Skin epidermis (tissue), 12 donors: ENCODE measurements around the gene PKNOX2.
A peak's percentile ranks its signal among the peaks of the same experiment; 100 is the strongest.

ENCODE experiments used
- H3K27ac ChIP-seq, 21 experiments: fragments of 200-600 bp; sonication (generic) in 11 of 21; one replicate each; pipeline ENCODE4 v1.5.0; 2020; ENCODE audit warnings: mild to moderate bottlenecking in 3 of 21, inconsistent platforms in 2 of 21, moderate library complexity in 2 of 21
- H3K4me3 ChIP-seq, 7 experiments: fragments of 200-600 bp; sonication (generic) in 2 of 7; one replicate each; pipeline ENCODE4 v1.5.0; 2020; ENCODE audit warnings: inconsistent platforms in 2 of 7, mild to moderate bottlenecking in 2 of 7, moderate library complexity in 1 of 7

Gene PKNOX2

DNA sequence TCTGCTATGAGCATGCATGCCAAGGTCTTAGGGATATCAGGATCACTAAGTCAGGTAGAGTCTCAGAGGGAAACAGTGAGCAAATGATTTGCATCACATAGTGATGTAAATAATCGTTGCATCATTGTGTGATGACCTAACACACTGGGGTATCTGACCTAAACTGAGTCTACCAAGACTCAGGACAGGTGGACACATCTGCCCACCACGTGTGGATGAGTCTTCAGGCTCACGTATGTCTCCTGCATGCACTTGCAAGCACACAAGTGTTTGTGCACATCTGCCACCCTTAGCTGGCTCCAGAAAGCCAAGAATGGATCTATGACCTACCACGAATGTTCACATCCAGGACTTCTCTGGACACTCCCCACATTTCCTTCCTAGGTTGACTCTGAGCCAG, 220.3 kb downstream of the PKNOX2 start:
- Histone ChIP-seq H3K27ac (no peak overlapping the region), H3K4me3 (no peak overlapping the region)

DNA sequence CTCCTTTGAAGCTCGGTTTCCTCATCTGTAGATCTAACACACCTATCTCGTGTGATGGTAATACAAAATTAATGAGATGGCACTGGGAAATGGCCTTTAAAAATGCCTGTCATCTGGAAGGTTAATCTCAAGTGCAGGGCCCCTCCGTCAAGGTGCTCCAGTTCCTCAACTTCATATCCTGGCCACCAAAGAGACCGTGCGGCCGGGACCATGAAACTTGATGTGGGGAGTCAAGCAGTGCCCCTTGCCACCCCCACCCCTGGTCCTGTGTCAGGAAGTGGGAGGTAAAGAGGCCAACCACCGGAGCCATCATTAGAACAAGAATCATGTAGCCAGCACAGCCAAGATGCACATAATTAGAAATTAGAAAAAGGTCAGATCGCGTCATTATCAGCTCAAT, 223.3 kb downstream of the PKNOX2 start:
- no peak overlapping the region for H3K27ac ChIP-seq
- no peak overlapping the region for H3K4me3 ChIP-seq

DNA sequence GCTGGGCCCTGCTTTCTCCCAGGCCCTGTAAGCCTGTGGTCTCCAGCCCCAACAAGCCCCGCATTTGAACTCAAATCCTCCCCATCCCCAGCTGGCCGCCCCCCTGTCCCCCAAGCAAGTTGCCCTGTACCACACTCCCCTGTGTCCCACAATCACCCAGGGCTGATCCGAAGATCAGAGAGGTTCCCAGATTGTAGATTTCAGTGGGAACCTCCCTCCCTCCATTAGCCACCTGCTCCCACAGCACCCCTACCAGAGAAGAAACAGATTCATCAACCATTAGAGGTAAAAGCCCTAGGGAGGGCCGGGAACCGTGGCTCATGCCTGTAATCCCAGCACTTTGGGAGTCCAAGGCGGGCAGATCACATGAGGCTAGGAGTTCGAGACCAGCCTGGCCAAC, 224.1 kb downstream of the PKNOX2 start:
- Histone ChIP-seq H3K27ac (no peak overlapping the region), H3K4me3 (no peak overlapping the region)

DNA sequence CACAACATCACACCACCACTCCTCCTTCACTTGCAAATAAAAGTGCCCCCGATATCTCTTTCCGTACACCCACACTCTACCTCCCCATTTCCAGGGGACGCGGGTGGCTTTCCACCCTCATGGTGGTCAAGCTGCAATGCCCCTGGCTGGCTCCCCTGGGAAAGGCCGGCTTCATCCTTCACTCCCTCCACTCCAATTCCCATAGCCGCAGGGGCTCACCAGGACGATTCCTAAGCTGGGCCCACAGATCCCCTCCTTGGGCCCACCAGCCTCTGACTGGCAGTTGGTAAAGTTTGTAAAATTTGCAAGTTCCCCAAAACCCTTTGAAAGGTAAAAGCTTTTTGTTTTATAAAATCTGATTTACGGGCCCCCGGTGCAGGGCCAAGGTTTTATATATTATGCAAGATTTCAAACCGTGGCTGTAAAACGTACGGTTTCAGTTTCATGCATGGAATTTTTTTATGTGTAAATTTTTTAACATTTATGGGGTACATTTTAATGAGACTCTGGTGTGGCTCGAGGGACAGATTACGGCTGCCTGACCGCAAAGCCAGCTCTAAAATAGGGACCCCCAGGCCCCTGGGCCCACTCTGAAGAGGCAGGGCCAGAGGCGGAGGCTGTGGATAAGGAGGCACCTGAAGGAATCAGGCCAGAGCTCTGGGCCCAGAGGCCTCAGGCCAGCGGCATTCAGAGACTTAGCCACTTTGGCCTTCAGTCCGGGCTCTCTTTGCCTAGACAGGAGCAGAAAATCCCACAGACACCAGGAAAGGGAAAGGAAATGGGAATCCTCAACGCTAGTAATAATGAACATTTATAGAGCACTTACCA, 225.0 kb downstream of the PKNOX2 start:
- no peak overlapping the region for H3K27ac ChIP-seq
- H3K4me3 ChIP-seq: no peak overlapping the region

DNA sequence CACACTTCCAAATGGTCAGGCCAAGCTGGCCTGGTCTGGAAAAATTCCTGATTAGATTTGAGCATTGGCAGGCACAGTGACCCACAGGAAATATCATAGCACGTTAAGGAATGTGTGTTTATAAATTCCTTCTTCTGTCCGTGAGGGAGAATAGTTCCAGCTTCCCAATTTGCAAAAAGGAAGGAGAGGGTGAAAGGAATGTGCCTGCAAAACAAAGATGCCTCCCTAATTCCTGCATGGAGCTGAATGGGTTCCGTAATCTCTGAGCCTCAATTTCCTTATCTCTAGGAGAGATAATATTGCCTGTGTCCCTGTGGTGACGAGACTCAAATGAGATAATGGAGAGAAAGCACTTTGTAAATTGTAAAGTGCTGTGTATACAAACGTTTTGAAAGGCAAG, 226.4 kb downstream of the PKNOX2 start:
- no peak overlapping the region for H3K27ac ChIP-seq
- no peak overlapping the region for H3K4me3 ChIP-seq

DNA sequence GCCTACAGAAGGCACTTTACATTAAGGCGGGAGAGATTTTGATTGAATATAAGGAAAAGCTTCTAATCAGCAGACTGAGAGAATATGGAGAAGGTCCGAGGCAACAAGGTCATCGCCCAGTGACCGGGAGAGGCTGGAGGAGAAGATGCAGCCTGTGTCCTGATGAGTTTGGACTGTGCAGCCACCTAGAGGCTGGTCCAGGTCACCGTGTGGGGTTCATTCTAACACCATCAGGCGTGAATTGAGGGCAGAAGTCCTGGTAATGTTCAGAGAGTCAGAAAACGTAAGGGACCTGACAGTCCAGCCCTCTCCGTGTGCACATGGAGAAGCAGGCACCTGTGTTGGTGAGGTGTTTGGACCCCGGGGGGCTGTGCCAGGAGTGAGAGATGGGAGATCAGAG, 228.8 kb downstream of the PKNOX2 start:
- H3K4me3 ChIP-seq: no peak overlapping the region
- H3K27ac ChIP-seq: no peak overlapping the region

DNA sequence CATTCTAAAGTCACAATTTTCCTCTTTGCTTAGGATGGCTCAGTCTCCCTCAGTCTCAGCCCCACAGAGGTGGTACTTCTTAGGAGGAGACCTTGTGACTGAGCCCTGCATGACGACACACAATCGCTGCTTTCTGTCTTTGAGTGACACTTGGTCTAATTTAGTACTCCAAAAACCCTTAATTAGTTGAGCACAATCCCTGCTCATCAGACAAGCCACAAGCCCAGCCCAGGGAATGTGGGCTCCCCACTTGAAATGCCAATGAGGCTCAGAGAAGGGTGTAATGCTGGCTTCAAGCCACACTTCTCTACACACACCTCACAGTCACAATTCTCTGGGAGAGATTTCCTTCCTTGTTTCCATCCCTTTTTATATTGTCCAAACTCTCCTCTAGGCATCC, 229.7 kb downstream of the PKNOX2 start:
- Histone ChIP-seq H3K4me3 (no peak overlapping the region), H3K27ac (no peak overlapping the region)

DNA sequence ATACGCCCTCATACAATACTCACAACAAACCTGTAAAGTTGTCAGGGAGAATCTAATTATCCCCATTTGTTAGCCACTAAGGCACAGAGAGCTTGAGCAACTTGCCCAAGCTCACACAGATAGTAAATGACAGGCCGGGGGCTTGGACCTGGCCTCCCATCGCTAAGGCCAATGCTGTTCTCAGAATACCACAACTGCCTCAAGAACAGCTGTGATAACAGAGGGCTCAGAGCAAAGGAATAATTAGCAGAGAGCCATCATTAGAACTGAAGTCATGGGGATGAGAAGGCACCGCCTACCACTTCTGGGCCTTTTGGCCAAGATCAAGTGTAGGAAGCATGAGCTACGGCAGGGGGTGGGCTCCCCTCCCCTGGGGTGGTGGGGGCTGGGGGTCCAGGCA, 232.9 kb downstream of the PKNOX2 start:
- no peak overlapping the region for H3K27ac ChIP-seq
- H3K4me3 ChIP-seq: no peak overlapping the region

DNA sequence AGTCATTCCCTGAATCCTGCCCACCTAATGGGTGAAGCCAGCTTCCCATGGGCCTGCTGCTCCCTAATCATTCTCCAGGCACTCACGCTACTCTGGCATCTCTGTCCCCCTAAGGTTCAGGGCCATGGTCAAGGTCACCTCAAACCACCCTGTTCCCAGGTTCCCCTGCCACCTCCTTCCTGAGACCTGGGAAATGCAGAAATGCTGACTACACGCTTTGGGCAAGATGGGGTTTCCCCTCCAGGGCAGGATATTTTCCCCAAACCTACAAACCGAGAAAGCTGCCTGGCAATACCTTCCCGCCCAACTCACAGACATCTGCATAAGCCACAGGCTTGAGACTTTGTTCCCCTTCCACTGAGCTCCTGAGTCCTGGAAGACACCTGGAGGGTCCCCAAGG, 233.9 kb downstream of the PKNOX2 start:
- Histone ChIP-seq H3K27ac (no peak overlapping the region), H3K4me3 (no peak overlapping the region)

DNA sequence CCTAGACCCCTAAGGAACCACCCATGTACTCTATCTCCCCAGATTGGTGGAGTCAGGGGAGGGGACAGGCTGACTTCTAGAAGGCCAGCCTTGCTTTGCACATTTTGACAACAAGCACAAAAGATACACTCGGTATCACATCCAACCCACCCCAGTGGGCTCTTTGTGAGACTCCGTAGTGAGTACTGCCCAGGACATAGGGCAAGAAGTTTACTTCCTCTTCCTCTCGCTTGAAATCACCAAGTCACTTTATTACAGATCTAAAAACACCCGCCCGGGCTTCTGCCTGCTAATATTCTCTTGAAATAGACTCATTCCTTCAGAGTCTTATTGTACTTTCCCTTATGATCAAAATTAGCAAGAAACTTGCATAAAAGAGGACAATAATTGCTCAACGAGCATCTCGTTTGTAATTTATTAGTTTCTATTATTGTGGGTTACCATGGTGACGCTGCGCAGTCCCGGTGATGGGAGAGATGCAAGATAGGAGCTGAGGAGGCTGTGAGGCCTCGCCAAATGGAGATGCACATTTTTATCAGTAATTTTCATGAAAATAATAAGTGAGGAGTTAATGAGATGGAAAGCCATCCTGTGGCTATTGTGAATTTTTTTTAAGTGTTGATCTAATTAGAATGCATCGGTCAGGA, 234.6 kb downstream of the PKNOX2 start:
- H3K4me3 ChIP-seq: no peak overlapping the region
- no peak overlapping the region for H3K27ac ChIP-seq

DNA sequence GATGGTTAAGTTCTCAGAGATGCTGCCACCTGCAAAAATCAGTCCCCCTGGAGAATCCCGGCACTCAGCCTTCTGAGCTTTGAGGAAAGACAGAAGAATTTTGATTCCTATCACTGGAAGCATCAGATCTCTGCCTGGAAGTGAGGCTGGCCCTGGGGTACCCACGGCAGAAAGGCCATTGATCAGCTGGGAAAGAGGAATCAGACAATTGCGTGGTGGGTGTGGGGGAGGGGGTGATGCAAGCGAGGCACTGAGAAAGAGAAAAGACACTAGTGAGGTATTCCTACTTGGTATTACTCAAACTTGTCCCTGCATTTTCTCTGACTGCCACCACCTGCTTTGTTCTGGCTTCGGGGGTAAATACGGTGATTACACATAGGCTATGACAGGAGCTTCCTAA, 235.4 kb downstream of the PKNOX2 start:
- Histone ChIP-seq H3K4me3 (no peak overlapping the region), H3K27ac (no peak overlapping the region)

DNA sequence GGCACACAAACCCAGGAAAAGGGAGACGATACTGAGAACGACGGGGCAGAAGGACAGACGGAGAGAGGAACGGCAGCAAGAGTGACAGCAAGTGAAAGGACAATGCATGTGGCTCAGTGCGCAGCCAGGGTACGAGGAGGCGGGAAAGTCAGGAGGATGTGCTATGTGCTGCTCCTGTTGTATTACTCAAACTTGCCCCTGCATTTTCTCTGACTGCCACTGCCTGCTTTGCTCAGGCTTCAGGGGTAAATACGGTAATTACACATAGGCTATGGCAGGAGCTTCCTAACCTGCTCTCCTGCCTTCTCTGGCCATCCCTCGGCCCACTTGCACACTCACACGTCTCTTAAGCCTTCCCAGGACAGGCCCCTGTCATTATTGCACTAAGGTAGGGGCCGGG, 236.7 kb downstream of the PKNOX2 start:
- H3K4me3 ChIP-seq: no peak overlapping the region
- H3K27ac ChIP-seq: no peak overlapping the region

DNA sequence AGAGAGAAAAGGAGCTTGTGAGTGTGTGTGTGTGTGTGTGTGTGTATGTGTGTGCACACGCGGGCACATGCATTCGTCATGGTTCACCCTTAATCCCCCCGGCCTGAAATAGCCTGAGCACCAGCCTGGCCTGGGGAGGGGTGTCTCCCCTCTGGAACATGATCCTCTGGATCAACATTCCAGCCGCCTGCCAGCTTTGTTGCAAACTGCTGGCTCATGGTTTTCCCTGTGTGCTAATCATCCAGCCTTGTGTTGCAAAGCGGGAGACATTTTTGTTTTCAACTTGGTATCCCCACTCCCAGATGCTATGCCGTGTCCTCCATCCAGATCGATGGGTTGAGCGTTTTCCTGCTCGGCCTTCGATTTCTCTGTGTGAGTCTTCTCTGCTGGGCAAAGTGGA, 237.2 kb downstream of the PKNOX2 start:
- Histone ChIP-seq H3K27ac (no peak overlapping the region), H3K4me3 (no peak overlapping the region)

DNA sequence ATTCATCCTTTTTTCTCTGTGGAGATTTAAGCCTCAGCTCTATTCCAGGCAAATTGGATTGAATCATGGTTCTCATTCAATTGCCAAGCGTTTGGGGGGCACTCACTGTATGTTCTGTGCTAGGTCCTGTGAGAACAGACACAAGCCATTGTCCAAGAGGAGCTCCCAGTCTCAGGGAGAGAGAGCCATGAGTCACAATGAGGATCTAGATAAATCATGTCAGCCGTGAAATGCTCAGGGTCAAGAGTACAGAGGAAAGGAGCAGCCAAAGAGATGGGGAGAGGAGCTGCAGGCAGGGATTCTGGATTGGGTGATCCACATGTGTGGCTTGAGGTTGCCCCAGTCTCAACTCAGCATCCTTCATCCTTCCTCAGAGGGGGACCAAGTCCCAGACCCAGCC, 237.9 kb downstream of the PKNOX2 start:
- no peak overlapping the region for H3K27ac ChIP-seq
- no peak overlapping the region for H3K4me3 ChIP-seq

DNA sequence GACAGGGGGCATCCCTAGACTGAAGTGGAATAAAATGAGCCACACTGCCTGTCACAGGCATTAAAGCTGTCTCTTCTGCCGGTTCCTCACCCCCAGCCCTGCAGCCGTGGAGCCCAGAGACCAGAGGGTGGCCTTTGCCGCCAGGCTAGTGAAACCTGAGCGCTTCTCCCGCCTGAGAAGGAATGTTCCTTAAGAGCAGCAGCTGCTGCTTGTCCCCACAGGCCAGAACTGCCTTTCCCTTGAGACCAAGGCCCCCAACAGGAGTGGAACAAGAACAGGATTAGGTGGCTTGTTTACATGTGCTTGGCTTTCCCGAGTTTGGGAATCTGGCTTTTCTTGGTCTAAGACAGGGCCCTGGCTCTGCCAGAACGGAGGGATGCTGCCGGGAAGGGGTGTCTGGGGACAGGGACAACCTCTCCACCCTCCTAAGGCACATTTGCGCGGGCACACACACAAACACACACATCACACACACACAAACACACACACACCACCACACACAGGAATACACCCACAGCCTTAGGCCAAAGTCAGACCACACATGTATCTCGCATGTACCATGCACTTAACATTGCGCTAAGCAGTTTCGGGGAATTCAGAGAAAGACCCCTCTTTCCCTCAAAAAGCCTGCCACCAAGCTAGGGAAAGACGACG, 239.7 kb downstream of the PKNOX2 start:
- no peak overlapping the region for H3K27ac ChIP-seq
- H3K4me3 ChIP-seq: no peak overlapping the region

DNA sequence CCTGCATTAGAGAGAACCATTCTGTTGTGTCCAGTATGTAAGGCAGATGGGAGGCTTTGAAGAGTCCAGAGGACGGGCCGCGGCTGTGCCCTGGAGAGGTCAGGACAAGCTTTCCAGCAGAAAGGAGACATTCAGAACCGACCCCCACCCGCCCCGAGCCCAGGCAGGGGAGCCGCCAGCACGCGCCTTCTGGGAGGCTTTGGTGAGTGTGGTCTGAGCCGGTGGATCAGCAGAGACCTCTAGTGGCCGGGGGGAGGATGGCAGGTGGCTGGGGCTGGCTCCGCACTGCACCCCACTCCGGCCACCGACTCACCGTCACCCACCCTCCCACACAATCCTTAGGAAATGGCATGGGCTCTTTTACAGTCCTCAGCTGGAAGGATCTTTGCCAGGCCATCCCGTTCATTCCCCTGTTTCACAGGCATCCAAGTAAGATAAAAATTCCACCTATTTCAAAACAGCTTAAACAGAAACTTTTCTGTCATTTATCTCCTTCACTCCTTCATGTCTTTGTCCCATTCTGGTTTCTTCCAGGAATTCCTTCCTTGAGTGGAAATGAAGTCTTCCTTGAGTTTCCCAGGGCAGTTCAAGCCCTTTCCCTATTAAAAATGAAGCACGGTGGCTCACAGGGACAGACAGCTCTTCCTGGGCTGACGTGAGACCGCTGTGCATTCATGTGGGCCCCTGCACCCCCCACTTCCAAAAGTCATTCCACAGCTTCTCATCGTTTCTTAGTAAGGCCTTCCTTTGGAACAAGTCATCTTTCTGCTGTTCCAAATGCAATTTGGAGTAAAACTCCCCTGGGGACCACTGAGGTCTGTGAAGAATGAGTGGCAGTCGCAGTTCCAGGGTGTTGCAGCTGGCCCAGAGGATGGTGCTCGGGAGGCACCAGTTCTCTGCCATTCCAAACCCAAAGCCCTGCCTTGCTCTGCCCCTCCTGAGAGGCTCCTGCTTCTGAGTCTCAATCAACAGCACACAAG, 240.6 kb downstream of the PKNOX2 start:
- no peak overlapping the region for H3K4me3 ChIP-seq
- no peak overlapping the region for H3K27ac ChIP-seq

DNA sequence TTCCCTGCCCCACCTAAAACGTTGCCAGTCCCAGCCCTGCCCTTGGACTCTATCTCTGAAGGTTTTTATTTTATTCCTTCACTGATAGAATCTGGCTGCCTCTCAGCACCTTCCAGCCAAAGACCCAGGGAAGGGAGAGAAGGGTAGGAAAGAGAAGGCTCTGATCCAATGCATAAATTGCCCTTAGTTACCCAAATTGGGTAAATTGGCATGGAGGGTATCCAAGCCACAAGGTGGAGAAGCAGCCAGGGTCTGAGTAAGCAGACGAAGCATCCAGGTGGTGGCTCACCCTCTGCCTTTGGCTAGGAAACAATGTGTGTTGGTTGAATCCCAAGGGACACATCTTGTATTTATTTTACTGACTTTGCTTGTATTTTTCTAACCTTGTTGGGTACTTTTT, 242.5 kb downstream of the PKNOX2 start:
- Histone ChIP-seq H3K27ac (peak overlapping the region in 2 of 21 experiments; percentile 29 to 39), H3K4me3 (no peak overlapping the region)

DNA sequence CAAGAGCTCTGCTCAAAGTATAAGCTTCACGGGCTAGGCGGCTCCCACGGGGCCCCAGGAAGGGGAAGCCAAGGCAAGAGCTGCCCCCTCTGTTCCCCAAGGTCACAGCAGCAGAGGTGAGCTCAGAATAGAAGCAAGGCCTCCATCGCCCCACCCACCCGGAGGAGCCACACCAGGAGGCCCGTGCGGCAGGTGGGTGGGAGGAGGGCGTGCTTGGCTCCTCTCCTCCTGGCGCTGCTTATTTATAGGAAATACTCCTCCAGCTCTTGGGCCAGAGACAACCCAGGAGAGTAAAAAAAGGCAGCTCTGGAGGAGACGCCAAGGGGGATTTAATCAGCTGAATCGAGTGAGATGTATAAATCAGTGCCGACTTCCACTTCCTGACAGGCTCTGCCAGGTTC, 243.8 kb downstream of the PKNOX2 start:
- H3K27ac ChIP-seq: peak overlapping the region in 2 of 21 experiments; percentile 21 to 29
- H3K4me3 ChIP-seq: no peak overlapping the region

DNA sequence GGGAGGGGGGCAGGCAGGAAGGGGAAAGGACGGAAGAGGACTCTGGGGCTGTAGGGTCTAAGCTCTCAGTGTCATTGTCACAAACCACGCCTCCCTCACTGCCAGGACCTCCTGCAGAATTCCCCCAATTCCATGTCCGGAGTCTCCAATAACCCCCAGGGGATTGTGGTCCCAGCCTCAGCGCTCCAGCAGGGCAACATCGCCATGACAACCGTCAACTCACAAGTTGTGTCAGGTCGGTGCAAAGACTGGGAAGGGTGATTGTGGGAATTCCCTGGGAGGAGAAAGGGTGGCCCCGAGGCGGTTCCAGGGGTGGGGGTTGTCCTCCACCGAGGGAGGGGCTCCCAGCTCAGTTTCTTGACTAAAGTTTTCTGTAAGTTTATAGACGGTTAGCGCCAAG, 245.5 kb downstream of the PKNOX2 start:
- H3K27ac ChIP-seq: no peak overlapping the region
- H3K4me3 ChIP-seq: no peak overlapping the region

DNA sequence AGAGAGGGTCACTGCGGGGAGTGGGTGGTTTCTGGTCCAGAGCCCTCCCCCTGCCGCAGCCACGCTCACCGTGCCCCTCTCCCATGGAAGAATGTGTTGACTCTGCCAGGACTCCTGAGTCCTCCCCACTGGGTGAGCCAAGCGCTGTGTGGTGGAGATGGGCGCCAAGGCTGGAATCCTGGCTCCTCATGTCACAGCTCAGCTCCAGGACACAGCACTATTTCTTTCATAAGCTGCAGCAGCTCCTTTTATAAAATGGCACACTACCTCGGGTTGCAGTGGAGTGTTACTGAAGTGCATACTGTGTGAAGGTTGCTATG, 247.6 kb downstream of the PKNOX2 start:
- Histone ChIP-seq H3K27ac (no peak overlapping the region), H3K4me3 (no peak overlapping the region)
